CD4-positive, alpha-beta T cell (primary cell): Measurements from ENCODE around the gene MYO9A. TPM values are rescaled to one million over a fixed set of nuclear protein-coding genes. Genes with fewer than 3 reads are reported as not detected.

ENCODE experiments used
- ATAC-seq: fragments of 200-7000 bp; cut with Tn5 transposase; one replicate; pipeline ENCODE4 v1.10.0; 2022; ENCODE audit warnings: mild to moderate bottlenecking; ENCODE audit not compliant: poor library complexity
- CTCF ChIA-PET: fragments of 350-600 bp; sonication (Branson Sonifier 250); formaldehyde crosslinking; loops from one replicate; lab custom pipeline; 2021; ENCODE audit warnings: antibody characterized with exemption, inconsistent platforms; lab: Charles Lee
- POLR2A ChIA-PET: fragments of 350-600 bp; sonication (Branson Sonifier 250); formaldehyde crosslinking; loops from one replicate; lab custom pipeline; 2021; ENCODE audit warnings: antibody characterized with exemption, inconsistent platforms; lab: Charles Lee
- DNase-seq, 14 experiments: peaks; one replicate each; pipeline ENCODE4 v3.0.0-alpha.2; 2013 to 2020; ENCODE audit warnings: mixed read lengths in 2 of 14
- H3K27ac ChIP-seq, 2 donors: one replicate each; pipeline versions ENCODE4 v1.5.1 to v1.7.0; 2013; ENCODE audit warnings: low read length in 2 of 2, low read depth in 1 of 2, mild to moderate bottlenecking in 1 of 2
- H3K27me3 ChIP-seq, 2 experiments: 1 replicate in 1 of 2; 2 replicates in 1 of 2; pipeline versions ENCODE4 v1.6.1 to v1.7.0; 2013; ENCODE audit warnings: low read length in 2 of 2, control low read depth in 1 of 2, mild to moderate bottlenecking in 1 of 2, moderate library complexity in 1 of 2; ENCODE audit not compliant: insufficient read depth in 2 of 2, control insufficient read depth in 1 of 2
- H3K36me3 ChIP-seq: one replicate; pipeline ENCODE4 v1.6.1; 2013; ENCODE audit warnings: low read length, control low read depth; ENCODE audit not compliant: insufficient read depth
- H3K4me1 ChIP-seq: one replicate; pipeline ENCODE4 v1.6.1; 2013; ENCODE audit warnings: low read length, control low read depth; ENCODE audit not compliant: insufficient read depth
- H3K4me3 ChIP-seq: one replicate; pipeline ENCODE4 v1.5.1; 2013; ENCODE audit warnings: mild to moderate bottlenecking, low read length, moderate library complexity
- H3K9me3 ChIP-seq, 2 experiments: 1 replicate in 1 of 2; 2 replicates in 1 of 2; pipeline versions ENCODE4 v1.6.1 to v1.7.0; 2013; ENCODE audit warnings: low read length in 2 of 2, mild to moderate bottlenecking in 2 of 2, control low read depth in 1 of 2, moderate library complexity in 1 of 2; ENCODE audit not compliant: control insufficient read depth in 1 of 2, insufficient read depth in 1 of 2
- H3K27ac Mint-ChIP-seq: one replicate; pipeline ENCODE4 v1.8.0; 2020; ENCODE audit warnings: mixed read lengths
- H3K27me3 Mint-ChIP-seq: one replicate; pipeline ENCODE4 v1.8.0; 2021; ENCODE audit warnings: mixed read lengths
- H3K36me3 Mint-ChIP-seq: one replicate; pipeline ENCODE4 v1.8.0; 2021; ENCODE audit warnings: low read depth, mixed read lengths
- H3K4me1 Mint-ChIP-seq: one replicate; pipeline ENCODE4 v1.8.0; 2021; ENCODE audit warnings: low read depth, mixed read lengths
- H3K4me3 Mint-ChIP-seq: one replicate; pipeline ENCODE4 v1.8.0; 2020; ENCODE audit warnings: mild to moderate bottlenecking, mixed read lengths
- H3K9me3 Mint-ChIP-seq: one replicate; pipeline ENCODE4 v1.8.0; 2020; ENCODE audit warnings: mixed read lengths
- CTCF ChIP-seq: fragments of 200-600 bp; IDR thresholded peaks from one replicate; pipeline ENCODE4 v1.8.0; 2022; ENCODE audit warnings: antibody characterized with exemption, mild to moderate bottlenecking
- intact Hi-C, 2 experiments: fragments of 100-400 bp; cut with DNase I in 1 of 2; cut with micrococcal nuclease in 1 of 2; formaldehyde crosslinking; loops; one replicate each; pipeline versions ENCODE4 v1.15.1 to v1.9.0; 2023 to 2025; cut with DNase I, micrococcal nuclease
- total RNA-seq, 174 experiments: library from RNA in 2 of 174; stranded (reverse) in 2 of 174; gene quantifications; one replicate each; pipeline ENCODE4 v1.2.3 and lab custom pipeline; 2021 to 2026

The MYO9A gene
- total RNA-seq, 2 experiments from 2014 or later, result 23.4 to 29.1 TPM

GRCh38 chr15:72166716-72167417 lies 48.9 kb upstream of the MYO9A start:
- no peaks in the 10 kb centered on the region for H3K4me1 Mint-ChIP-seq
- DNase-seq (no peak), ATAC-seq (no peak)
- no peak for TF ChIP-seq CTCF
- intact Hi-C loops, result no loop called here
- no peak overlapping the region for H3K27ac Mint-ChIP-seq
- H3K9me3 ChIP-seq, result peaks cover 0 to 3% of the 10 kb centered on the region in 2 experiments
- H3K27me3 Mint-ChIP-seq, result no peaks in the 10 kb centered on the region
- no peak overlapping the region for H3K4me3 Mint-ChIP-seq
- no peak overlapping the region for H3K27ac ChIP-seq
- H3K36me3 Mint-ChIP-seq, result no peaks in the 10 kb centered on the region
- no peaks in the 10 kb centered on the region for H3K27me3 ChIP-seq
- H3K4me1 ChIP-seq, result peaks cover 7% of the 10 kb centered on the region
- H3K9me3 Mint-ChIP-seq, result no peaks in the 10 kb centered on the region
- CTCF ChIA-PET, result no interaction called here
- POLR2A ChIA-PET, result no interaction called here
- no peaks in the 10 kb centered on the region for H3K36me3 ChIP-seq
- no peak overlapping the region for H3K4me3 ChIP-seq

GRCh38 chr15:72163719-72164118 lies 45.8 kb upstream of the MYO9A start:
- CTCF ChIA-PET, result no interaction called here
- no peak overlapping the region for H3K4me3 ChIP-seq
- H3K27ac ChIP-seq, result no peak overlapping the region
- no peaks in the 10 kb centered on the region for H3K9me3 ChIP-seq
- no peaks in the 10 kb centered on the region for H3K9me3 Mint-ChIP-seq
- no peaks in the 10 kb centered on the region for H3K4me1 Mint-ChIP-seq
- POLR2A ChIA-PET, result no interaction called here
- H3K36me3 ChIP-seq, result no peaks in the 10 kb centered on the region
- H3K27ac Mint-ChIP-seq, result no peak overlapping the region
- TF ChIP-seq CTCF, result no peak
- no peaks in the 10 kb centered on the region for H3K27me3 Mint-ChIP-seq
- H3K4me3 Mint-ChIP-seq, result no peak overlapping the region
- H3K27me3 ChIP-seq, result no peaks in the 10 kb centered on the region
- intact Hi-C loops, result no loop called here
- DNase-seq (no peak), ATAC-seq (no peak)
- H3K4me1 ChIP-seq, result peaks cover 7% of the 10 kb centered on the region
- no peaks in the 10 kb centered on the region for H3K36me3 Mint-ChIP-seq

- no peaks in the 10 kb centered on the region for H3K27me3 Mint-ChIP-seq
- H3K36me3 Mint-ChIP-seq, result no peaks in the 10 kb centered on the region
- ChIA-PET CTCF (no interaction called here), POLR2A (no interaction called here)
- no peaks in the 10 kb centered on the region for H3K4me1 ChIP-seq
- no peak for TF ChIP-seq CTCF
- no peaks in the 10 kb centered on the region for H3K9me3 Mint-ChIP-seq
- intact Hi-C loops, result no loop called here
- DNase-seq (no peak), ATAC-seq (no peak)
- no peak overlapping the region for H3K27ac ChIP-seq
- H3K27me3 ChIP-seq, result no peaks in the 10 kb centered on the region
- H3K4me3 Mint-ChIP-seq, result no peak overlapping the region
- no peak overlapping the region for H3K27ac Mint-ChIP-seq
- no peak overlapping the region for H3K4me3 ChIP-seq
- H3K4me1 Mint-ChIP-seq, result no peaks in the 10 kb centered on the region
- H3K9me3 ChIP-seq, result no peaks in the 10 kb centered on the region
- H3K36me3 ChIP-seq, result no peaks in the 10 kb centered on the region
Observed at GRCh38 chr15:72162569-72162968, 44.6 kb upstream of the MYO9A start.
